ENCODE results near the gene ZIM2. TPM values are rescaled to one million over a fixed set of nuclear protein-coding genes. Genes with fewer than 3 reads are reported as not detected.

Gene ZIM2
- total RNA-seq, 1 donor from 2014 or later, result not detected

DNA sequence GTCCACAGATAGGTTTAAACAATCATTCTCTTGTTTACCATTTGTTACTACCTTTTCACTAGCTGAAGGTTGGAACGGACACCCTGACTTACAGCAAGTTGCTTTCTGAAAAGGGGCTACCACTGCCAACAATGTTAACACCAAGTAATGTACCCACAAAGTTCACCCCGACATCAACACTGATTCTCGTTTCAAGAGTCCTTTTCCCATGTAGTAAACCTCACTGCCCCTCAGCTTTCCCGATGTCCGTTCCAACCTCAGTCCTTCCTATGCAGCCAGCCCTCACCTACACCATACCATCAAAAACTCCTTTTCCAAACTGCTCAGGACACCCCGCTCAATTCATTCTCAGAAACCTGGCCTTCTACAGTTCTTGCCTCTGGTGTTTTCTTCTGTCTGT lies 29.0 kb downstream of the ZIM2 start:
- DNase-seq (ENCODE audit: low read depth in 2 of 2), result no peak

DNA sequence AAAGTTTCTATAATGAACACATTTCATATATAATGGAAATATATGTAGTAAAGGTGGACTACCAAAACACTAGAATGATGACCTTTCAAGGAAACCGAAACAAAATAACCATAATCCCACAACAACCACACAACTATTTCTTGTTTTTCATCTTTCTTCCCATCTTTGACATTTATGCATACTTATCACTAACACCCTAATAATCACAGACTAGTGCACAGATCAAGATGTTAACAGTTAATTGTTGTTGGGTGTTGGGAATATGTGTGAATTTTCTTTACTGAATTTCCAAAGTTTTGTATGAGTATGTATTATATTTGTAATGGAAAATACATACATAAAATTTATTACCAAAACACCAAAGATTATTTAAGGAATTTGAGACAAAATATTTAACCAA lies 30.3 kb downstream of the ZIM2 start:
- no peak for DNase-seq (ENCODE audit: low read depth in 2 of 2)

DNA sequence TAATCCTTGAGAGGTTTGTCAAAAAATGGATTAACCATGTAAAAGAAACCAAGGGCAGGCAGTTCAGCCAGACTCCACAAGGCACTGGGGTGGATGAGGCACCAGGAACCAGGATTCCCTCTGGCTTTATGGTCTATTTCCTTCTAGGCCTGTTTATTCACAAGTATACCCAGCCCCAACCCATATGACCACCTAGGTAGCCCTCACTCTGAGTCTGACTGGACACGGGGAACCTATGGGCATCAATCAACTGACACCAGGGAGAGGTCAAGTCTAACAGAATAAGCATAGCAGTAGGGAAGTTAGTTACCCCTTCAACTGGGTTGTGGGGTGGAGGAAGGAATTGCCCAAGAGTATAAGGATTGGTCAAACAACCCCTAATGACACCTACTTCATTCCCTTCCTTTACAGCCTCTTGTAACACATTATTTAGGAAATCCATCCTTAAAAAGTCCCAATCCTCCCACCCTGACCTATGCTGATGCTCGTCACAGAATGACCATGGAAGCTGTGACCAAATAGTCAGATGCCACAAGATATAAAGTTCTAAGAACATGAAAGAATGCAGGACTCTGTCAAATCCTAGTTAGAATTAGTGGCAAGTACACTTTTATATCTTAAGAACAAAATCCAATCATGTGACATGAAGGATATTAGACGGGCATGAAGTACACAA lies 31.7 kb downstream of the ZIM2 start:
- no peak for DNase-seq (ENCODE audit: low read depth in 2 of 2)

DNA sequence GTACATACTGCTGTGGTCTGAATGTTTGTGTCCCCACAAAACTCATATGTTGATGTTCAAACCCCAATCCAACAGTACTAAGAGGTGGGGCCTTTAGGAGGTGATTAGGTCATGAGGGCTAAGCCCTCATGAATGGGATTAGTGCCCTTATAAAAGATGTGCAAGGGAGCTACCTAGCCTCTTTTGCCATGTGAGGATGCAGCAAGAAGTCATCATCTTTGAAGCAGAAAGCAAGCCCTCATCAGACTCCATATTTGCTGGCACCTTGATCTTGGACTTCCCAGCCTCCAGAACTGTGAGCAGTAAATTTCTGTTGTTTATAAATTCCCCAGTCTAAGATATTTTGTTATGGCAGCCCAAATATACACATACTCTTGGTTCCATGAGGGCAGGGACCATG lies 33.9 kb downstream of the ZIM2 start:
- DNase-seq (ENCODE audit: low read depth in 2 of 2), result no peak

DNA sequence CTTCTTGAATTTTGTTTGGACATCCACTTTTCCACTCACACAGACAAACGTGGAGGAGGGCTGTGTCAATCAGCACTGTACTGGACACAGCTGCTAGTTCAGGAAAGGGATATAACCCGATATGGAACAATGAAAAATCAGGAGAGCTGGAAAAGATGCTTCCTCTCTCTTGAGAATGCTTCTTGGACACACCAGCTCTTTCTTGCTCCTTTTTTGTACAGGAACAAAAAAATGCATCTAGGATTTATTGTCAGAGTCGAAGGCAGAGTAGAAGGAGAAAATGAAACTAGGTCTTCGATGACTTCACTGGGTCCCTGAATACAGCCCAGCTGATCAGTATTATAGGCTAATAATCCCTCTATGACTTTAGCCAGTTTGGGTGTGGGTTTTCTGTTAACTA lies 62.2 kb downstream of the ZIM2 start:
- no peak for DNase-seq (ENCODE audit: low read depth in 2 of 2)

DNA sequence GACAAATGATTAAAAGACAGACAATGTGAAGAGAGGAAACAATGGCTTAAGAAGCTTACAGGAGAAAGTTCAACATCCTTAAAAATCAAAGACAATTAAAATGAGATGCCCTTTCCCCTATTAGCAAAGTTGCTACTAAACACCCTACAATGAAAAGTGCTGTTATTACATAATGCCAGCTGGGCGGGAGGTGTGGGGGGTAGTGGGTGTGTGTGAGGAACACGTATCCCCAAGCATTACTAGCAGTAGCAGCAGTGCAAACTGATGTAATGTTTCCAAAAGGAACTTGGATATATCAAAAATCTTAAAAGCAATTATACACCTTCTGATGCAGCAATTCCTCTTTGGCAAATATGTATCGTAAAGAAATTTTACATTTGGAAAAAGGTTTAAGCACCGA lies 70.9 kb downstream of the ZIM2 start:
- no peak for DNase-seq (ENCODE audit: low read depth in 2 of 2)

GRCh38 chr19:56765137-56765536 lies 75.4 kb downstream of the ZIM2 start:
- no peak for DNase-seq (ENCODE audit: low read depth in 2 of 2)

DNA sequence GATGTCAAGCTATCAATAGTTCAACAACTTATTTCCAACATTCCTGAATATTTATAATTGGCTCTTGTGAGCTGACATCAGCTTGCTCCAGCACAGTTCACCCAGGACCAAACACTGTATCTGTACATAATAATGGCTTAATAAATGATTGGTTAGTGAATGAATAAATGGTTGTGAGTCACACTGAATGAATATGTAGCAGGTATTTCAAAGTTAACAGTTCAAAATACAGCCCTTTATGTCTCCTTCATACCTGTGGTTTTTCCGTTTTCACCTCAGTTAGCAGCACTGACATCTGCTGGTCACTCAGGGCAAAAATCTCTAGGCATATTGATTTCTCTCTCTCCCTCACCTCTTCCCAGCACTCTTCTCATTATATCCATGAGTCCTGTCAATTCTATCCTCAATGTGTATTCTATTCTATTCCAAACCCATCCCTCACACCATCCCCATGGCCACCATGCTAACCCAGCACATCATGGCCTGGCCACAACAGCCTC lies 76.3 kb downstream of the ZIM2 start:
- DNase-seq (ENCODE audit: low read depth in 2 of 2), result no peak

DNA sequence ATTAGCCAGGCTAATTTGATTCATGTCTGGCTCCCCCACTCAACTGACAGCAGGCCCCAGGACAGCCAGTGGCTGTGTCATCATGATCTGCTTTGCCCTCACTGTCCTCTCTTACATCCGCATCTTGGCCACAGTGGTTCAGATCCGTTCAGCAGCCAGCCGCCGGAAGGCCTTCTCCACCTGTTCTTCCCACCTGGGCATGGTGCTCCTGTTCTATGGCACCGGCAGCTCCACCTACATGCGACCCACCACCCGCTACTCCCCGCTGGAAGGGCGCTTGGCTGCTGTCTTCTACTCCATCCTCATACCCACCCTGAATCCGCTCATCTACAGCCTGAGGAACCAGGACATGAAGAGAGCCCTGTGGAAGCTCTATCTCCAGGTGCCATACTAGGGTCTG lies 79.7 kb downstream of the ZIM2 start:
- no peak for DNase-seq (ENCODE audit: low read depth in 2 of 2)

DNA sequence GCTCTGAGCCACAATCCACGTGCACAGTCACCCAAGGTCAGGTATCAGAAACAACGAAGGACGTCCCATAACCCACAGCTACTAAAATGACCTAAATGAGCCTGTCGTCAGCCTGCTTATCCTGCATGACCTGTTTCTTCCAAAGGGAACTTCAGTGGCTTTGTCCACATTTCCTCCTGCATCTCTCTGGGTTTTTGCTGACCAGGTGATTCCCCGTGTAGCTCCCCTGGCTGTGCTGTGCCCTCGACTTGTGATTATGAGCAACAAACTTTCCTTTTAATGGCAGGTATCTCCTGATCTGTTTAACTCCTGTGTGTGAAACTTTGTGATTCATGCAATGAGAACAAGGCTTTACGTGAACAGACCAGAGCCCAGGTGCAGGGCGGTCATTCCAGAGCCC lies 81.0 kb downstream of the ZIM2 start:
- DNase-seq (ENCODE audit: low read depth in 2 of 2), result no peak

DNA sequence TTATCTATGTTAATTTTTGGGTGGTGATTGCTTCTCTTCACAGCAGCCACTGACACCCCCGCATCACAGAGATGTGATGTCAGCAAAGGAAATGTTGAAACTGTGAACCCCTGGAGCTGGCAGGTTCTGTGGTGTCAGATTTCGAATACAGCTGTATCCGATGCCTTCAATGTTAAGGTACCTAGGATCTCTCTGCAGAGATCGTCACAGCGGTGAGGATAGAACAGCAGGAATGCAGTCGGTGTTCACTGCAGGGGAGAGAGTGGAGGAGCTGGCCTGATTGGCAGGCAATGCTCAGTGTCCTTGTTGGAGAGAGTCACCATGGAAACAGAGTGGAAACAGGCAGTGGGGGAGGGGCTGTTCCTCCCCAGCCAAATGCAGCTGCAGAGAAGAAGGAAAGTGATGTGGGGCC lies 89.4 kb downstream of the ZIM2 start:
- DNase-seq (ENCODE audit: low read depth in 2 of 2), result no peak

GRCh38 chr19:56750658-56751057 lies 89.9 kb downstream of the ZIM2 start:
- no peak for DNase-seq (ENCODE audit: low read depth in 2 of 2)

- DNase-seq (ENCODE audit: low read depth in 2 of 2), result no peak
These were observed 92.1 kb downstream of the ZIM2 start for GRCh38 chr19:56748378-56748777.

- no peak for DNase-seq (ENCODE audit: low read depth in 2 of 2)
These were observed 94.2 kb downstream of the ZIM2 start for GRCh38 chr19:56746367-56746766.

DNA sequence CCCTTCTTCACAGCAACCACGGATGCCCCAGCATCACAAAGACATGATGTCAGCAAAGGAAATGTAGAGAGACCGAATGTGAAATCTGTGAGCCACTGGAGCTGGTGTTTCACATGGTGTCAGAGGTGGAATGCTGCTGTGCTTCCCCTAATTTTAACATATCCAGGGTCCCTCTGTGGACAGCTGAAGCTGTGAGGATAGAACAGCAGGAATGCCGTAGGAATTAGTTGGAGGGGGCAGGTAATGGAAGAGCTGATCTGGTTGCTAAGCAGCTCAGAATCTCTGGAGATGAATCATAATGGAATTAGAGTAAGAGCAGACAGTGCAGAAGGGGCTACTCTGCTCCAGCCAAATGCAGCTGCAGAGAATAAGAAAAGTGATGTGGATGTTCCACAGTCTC lies 100.0 kb downstream of the ZIM2 start:
- DNase-seq (ENCODE audit: low read depth in 2 of 2), result no peak

DNA sequence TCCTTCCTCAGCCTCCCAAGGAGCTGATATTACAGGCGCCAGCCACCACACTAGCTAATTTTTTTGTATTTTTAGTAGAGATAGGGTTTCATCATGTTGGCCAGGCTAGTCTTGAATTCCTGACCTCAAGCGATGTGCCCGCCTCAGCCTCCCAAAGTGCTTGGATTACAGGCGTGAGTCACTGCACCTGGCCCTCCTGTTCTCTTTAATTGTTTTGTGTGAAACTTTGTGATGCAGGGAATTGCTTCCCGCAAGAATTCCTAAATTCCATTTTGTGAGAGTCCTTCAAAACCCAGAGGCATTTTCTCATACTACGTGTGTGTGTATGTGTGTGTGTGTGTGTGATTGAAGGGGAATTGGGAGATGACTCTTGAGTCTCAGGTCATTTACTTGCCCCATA lies 104.0 kb downstream of the ZIM2 start:
- no peak for DNase-seq (ENCODE audit: low read depth in 2 of 2)

- no peak for DNase-seq (ENCODE audit: low read depth in 2 of 2)
These were observed 107.5 kb downstream of the ZIM2 start for GRCh38 chr19:56732976-56733375.

DNA sequence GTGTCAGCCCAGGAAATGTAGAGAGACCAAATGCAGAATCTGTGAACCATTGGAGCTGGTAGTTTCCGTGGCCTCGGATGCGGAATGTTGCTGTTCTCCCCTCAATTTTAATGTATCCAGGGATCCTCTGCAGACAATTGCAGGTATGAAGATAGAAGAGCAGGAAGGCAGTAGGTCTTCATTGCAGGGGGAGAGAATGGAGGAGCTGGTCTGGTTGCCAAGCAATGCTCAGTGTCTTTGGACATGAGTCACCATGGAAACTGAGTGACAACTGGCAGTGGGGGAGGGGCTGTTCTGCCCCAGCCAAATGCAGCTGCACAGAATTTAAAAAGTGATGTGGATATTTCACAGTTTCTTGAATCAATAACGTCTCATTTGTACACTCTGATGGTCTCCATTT lies 112.8 kb downstream of the ZIM2 start:
- no peak for DNase-seq (ENCODE audit: low read depth in 2 of 2)

GRCh38 chr19:56725829-56726424 lies 114.6 kb downstream of the ZIM2 start:
- no peak for DNase-seq (ENCODE audit: low read depth in 2 of 2)

All from dermis microvascular lymphatic vessel endothelial cell (primary cell).